SW480 (cell line): ENCODE data around the gene TMCC3.
"Not testable (repeated sequence)": the region's sequence is repeated elsewhere in the genome, so short reads cannot be mapped to it uniquely, and the experiment has no call there.

Source experiments
- DNase-seq: peaks from one replicate; pipeline ENCODE4 v3.0.0-alpha.2; 2016; ENCODE audit warnings: low spot score

Gene TMCC3

DNA sequence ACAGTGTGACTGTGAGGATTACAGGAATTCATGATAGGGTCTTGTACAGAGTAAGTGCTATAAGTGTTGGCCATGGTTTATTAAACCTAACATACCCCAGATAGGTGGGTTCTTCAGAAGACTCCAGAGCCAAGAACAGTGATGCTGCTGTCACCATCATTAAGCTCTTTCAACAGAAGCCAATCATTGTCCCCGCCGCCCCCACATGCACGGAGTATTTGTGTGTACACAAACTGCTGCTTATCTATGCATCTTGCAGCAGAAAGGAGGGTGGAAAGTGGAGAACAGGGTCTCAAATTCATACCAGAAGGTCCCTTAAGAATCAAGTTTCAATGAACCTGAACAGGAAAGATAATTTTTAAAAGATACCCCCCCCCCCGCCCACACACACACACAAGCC lies 51.2 kb downstream of the TMCC3 start:
- no peak for DNase-seq

DNA sequence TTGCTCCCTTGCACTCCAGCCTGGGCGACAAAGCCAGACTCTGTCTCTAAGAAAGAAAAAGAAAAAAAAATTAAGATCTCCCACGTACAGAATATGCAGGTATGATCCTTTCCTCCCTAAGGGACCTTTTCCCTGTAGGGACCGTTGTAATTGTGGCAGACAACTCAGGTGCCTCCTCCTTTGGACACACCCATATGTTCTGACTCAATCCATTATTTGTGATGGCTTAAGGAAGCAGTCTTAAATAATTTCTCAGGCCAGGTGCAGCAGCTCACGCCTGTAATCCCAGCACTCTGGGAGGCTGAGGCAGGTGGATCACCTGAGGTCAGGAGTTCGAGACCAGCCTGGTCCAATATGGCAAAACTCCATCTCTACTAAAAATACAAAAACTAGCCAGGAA lies 53.1 kb downstream of the TMCC3 start:
- DNase-seq: no peak

DNA sequence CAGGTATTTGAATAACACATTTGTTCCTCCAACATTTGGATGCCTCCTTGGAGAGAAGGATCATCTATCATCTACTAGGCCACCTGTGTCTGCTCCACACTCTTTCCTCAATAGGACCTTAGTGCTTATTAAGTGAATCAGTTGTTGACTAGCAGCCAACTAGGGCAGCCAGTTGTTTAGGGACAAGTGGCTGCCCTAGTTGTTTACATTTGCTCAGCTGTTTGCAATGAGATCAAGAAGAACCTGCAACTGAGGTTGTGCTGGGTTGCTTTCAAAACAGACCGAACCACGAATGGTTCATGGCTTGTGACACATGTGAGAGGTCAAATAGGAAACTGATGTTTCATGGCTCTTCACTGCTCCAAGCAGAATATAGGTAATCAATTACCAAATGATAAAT lies 53.8 kb downstream of the TMCC3 start:
- DNase-seq: no peak

DNA sequence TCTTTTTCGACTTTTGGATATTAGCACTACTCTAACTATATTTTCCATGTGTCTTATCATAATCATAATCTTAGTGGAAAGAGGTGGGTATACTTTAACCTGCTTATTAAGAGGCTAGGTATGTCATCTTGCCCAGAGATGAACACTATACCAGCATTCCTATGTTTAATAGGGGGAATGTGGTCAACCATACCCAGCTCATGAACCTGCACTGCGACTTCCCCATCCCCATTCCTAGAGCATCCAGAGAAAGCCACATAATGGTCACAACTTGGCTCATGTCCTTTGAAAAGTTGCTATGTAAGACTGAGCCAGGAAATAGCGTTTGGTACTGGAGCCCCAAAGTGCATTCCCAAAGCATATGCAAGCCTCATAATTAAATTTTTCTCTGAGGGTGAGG lies 55.2 kb downstream of the TMCC3 start:
- peak; percentile 66 for DNase-seq

DNA sequence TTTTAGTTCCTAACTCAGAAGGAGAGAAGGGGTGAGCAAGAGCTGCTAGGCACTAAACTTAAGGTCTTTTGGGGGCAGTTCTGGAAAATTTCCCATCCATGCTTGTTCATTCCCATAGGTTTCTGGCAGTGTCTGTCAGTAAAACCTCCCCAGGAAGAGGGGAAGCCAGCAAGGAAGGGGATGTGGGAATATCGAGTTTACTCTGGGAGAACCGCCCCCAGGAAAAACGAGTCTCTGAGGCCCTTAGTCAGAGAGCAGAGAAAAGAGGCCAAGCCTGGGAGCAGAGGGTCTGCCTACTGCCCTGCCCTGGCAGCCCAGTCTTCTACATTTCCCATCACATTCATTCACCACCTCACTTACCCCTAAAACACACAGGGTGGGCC lies 55.9 kb downstream of the TMCC3 start:
- DNase-seq: no peak

DNA sequence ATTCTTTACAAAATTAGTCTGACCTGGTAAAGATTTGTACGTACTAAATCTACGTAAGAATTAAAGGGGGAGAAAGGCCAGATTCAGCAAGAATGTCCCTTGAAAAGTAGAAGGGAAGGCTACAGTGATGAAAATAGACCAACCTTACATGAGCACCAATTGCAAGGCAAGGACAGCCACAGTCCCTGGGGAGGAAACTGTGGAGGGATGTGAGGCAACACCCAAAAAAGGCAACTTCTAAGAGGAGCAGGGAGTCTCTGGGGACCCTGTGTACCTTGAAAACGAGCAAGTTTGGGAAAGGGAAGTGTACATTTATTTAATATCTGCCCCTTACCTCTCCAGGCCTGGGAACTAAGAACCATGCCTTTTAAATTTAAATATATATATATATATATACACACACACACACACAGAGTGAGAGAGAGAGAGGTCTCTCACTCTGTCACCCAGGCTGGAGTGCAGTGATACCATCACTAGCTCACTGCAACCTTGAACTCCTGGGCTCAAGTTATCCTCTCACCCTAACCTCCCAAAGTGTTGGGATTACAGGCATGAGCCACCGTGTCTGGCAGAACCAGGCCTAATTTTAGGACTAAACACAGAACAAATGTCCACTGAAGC lies 56.4 kb downstream of the TMCC3 start:
- no peak for DNase-seq

DNA sequence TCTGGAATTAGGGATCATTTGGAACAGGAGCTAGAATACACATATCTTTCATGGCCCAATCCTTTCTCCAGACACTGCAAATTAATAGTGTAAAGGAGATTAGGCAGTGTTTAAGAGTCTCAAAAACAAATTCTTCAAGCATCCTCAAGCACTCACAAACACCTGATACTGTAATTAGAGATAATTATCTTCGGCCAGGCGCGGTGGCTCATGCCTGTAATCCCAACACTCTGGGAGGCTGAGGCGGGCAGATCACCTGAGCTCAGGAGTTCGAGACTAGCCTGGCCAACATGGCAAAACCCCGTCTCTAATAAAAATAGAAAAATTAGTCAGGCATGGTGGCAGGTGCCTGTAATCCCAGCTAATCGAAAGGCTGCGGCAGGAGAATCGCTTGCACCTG lies 57.6 kb downstream of the TMCC3 start:
- DNase-seq: not testable (repeated sequence)

DNA sequence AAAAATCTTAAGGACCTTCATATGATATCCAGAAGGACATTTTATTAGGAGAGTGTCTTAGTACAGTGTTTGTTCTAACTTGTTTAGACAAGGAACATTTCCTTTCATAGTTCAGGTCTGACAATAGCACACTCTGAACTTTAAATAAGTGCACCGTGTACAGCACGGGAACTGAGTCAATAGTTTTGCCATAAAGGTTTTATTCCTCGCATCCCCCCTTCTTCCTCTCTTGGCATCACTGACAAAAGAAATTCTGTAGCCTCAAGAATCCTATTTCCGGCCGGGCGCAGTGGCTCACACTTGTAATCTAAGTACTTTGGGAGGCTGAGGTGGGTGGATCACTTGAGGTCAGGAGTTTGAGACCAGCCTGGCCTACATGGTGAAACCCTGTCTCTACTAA lies 58.3 kb downstream of the TMCC3 start:
- DNase-seq: no peak

DNA sequence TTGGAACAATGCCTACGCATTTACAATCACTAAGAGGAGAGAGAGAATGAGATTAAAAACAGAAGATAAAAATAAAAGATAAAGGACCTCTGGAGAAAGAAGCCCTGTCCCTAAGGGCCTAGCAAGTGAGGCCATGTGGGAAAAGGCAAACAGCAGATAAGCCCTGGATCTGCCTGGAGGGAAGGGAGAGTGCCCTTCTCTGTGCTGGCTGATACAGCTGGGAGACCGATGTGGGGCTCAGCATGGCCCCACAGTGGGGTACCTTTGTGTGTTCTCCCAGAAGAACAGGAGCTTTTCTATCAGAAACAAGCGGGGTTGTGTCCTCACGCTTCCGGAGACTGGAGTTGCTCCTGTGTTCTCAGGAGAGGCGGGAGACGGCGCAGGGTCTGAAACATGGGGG lies 59.9 kb downstream of the TMCC3 start:
- DNase-seq: no peak

DNA sequence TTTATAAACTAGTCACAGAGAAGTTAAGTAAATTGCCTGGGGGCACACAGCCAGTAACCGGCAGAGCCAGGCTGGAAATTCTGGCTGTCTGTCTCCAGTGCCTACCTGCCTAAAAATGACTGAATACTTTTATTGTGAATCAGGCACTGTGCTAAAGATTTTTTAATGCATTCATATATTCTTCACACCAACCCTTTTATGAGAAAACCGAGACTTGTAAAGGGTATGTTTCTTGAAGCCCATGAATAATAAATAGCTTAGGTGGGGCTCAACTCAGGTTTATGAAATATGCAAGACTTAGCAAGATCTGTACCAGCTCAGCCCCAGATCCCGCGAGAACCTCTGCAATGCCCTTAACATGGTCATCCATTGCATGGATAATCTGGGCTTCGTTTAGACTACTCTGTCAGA lies 60.8 kb downstream of the TMCC3 start:
- DNase-seq: no peak

DNA sequence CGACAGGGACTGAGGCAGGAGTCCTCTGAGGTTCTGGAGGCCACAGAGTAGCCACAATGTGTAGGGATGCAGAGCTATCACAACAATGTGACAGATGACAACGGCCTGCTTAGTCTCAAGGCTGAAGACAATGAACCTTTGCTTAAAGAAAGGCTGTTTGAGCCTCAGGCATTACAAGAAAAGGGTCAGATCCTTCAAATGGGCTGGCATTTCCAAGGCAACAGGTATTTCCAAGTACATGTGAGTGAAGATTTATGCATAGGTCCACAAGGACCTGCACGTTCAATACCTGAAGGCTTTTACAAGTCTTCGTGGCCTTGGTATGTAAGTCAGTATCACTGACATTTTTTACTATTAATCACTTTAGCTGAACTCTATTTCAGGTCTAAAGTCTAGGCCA lies 62.0 kb downstream of the TMCC3 start:
- no peak for DNase-seq

DNA sequence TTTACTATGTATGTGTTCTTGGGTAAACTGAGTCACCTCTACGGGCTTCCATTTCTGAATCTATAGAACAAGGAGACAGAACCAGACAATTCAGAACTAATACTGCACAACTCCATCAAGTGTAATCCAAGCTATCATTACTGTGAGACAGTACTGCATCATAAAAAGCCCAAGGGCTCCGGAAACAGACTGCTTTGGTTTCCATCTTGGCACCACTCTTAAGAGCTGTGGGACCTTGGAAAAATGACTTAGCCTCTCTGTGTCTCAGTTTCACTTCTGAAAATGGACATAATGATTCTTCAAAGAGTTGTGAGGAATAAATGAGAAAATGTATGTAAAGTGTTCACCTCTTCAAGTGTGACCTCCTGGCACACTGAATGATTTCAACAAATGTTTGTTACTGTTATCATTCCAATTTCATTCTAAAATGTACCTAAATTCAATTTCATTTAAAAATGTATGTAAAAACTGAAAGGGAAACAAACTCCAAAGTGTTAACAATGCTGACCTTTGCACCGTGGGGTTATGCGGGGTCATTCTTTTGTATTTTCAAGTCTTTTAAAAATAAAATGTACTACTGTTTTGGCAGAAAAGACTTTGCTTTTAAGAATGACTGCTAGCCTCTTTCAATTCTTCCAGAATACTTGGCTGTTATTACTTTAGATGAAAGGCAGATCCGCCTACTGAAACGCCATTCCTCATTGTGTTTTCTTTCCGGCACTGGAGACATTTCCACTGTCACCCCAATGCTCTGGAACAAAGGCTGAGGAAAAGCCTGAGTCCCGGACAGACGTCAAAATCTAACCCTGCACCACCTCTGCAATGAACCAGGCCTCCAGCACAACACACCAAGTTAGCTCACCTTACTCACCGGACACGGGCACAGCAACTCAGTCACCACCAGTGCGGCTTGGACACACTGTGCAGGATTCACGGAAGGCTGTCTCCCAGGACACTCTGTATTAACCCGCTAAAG lies 62.8 kb downstream of the TMCC3 start:
- no peak for DNase-seq

DNA sequence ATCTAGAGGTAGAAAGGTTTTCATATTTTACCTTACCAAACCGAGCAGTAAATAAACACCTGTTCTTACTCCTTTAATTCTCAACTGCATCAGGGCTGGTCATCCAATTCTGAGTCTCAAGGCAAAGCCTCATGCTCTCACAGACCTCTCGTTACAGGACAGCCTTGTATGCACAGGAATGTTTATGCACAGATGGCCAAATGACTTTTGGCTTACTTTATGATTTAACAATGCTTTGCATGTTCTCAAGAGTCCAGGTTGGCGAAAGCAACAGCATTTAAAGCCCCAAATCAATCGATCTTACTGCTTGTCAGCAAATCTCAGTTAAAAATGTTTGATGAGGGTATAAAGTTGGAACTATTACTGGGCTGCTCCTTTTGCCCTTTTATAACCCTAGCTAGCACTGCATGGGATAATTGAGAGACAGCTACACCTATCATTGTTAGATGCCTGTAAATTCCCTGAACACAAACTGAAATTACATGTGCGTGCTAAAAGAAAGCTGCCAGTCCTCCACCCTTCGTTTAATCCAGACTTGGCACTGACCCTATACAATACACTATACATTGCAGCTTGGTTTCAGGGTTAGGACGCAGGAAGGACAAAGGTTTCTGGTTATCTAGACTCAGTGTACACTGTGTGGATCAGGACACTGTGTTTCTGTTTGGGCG lies 63.6 kb downstream of the TMCC3 start:
- DNase-seq: no peak

DNA sequence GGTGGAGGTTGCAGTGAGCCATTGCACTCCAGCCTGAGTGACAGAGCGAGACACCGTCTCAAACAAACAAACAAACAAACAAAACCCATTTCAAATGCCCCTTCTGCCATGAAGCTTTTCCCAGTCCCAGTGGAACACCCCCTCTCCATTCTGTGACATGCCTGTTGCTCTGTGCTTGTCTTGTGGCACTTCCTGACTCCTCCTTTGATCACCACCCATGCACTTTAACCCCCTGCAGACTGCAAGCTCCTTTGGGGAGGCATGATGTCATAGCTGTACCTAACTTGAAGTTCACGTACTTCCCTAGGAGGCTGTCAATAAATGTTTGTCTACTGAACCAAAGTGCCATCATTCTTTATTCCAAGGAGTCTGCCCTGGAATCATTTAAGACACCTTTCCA lies 64.7 kb downstream of the TMCC3 start:
- no peak for DNase-seq

DNA sequence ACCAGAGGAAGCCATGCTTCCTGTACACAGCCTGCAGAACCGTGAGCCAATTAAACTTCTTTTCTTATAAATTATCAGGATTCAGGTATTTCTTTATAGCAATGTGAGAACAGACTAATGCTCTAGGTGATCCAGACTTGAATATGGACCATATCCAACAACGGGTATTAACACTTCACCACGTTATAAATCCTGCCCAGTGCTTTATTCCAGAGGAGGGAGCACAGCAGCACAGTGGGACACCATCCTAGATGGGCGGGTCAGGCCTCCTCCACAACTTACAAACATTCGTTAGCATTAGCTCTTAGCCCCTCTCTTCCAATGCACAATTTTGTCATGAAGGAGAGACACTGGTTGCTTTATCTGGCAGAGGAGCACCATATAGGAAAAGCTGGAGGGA lies 66.0 kb downstream of the TMCC3 start:
- DNase-seq: no peak

DNA sequence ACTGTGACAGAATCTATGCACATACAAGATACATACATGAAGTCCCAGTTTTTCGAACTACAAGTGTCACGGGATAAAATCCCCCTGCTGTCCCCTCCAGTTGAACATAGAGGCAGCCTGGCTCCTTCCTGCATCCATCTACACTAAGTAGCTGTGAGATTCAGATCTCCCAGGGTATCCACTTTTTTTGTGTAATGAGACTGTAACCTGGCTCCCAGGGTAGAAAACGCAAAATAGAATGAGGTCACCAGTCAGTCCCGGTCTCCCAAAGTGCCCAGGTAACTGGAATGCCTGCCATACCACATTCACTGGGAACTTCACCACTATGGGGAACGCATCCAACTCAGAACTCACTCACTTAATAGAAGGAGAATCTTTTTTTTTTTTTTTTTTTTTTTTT lies 67.8 kb downstream of the TMCC3 start:
- no peak for DNase-seq

DNA sequence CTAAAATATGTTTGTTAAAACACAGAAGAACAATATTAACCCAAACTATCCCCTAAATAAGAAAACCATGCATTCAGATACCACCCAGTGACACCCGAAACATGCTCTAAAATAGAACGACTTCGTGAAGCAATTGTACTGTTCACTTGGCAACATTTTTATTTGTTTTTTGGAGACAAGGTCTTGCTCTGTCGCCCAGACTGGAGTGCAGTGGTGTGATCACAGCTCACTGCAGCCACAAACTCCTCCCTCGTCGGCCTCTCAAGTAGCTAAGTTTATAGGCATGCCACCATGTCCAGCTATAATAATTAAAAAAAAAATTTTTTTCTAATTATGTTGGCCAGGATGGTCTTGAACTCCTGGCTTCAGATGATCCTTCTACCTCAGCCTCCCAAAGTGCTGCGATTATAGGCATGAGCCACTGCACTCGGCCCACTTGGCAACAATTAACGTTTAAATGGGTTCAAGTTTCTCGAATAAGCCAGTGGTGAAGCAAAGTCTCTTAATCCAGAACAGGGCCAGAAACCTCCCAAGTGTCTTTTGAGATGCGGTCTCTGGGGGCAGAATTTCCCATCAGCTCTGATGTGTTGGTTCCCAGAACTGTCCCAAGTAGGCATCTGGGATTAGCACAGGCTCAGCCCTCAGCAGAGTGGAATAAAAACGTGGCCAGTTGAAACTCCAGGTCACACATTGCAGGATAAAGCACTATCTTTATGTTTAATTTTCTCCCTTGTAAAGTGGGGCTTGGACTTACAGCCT lies 74.5 kb downstream of the TMCC3 start:
- DNase-seq: no peak

DNA sequence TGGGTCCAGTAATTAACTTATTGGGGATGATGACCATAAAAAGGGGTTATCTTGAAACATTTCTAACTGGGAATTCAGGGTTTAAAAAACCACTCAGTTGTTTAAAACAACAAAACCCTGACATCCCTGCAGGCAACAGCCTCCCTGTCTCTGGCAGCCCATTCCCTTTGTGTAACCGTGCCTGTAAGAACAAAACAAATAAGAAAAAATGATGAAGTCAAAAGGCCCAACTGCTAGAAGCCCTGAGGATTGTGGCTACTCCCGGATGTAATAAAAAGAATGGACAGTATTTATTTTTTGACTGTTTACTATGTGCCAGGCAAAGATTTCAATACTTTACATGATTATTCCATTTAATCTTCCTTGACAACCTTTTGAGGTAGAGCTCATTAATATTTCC lies 75.3 kb downstream of the TMCC3 start:
- no peak for DNase-seq

DNA sequence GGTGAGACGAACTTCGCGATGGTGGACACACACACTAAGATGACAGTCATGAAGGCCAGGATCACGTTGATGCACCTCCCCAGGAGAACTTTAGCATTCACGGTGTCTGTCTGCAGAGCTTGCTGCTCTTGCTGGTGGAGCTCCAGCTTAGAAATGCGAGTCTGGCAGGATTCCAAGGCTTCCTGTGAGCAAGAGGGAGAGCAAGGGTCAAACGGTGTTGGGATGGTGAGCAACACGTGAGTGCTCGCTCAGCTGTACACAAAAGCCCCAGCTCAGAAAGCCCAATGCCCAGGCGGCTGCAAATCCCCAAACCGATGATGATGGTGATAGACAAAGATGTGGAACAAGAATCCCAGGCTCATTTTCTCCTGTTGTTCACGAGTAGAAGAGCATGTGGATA lies 78.8 kb downstream of the TMCC3 start:
- DNase-seq: peak; percentile 57

DNA sequence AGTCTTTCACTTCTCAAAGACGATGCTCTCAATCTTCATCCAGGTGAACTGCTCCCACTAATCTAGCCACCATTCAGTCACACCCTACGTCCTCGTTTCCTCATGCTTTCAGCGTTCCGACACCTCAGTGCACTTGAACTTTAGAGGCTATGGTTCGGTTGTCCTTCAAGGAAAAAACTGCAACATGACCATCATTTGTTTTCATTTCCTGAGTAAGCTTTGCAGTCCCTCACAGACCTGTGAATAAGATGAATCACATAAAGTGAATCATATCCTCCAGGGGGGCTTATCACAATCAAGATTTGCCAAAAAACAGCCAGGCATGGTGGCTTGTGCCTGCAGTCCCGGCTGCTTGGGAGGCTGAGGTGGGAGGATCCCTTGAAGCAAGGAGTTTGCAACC lies 80.2 kb downstream of the TMCC3 start:
- DNase-seq: no peak

DNA sequence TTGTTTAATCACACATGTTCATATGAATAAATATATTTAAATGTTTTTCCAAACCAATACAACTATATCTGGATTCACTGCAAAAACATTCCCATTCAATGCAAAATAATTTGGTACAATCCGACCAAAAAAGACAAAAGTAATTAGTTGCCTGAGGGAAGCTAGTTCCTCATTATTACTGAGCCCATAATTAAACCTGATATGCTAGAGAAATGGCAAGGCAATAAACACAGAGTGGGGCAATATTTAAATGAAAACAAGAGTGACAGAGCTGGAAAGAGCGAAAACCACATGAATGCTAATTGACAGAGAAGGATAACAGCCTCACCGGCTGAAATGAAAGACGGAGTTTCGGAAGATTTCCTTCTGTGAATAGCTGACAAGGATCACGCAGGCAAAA lies 82.6 kb downstream of the TMCC3 start:
- no peak for DNase-seq

DNA sequence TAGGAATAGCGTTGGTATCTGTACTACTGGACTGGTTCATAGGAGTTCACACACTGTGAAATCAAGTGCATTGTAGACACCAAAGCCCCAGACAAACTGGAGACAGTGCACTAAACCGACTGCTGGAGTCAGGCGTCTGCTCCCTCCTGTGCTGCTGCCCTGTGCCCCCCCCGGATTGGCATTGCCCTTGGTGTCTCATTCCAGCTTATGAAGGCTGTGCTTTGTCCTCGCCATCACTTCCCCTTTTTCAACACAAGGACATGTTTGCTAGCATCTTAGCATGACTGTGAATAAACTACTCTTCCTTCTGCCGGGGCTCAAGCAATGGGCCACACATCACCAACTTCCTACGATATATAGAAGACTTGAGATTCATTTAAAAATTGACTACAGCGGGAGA lies 84.0 kb downstream of the TMCC3 start:
- DNase-seq: no peak
